ENCODE measurements around the gene SPATA20. TPM values are rescaled to one million over a fixed set of nuclear protein-coding genes. Genes with fewer than 3 reads are reported as not detected.

The SPATA20 gene
- total and polyA plus RNA-seq, 2 of the 13 experiments (the other 11 are each of a cell fraction or from before 2014, with no cell fraction given), result 36.1 to 64.8 TPM

- TF ChIP-seq SCMH1 (CRISPR knock-in tag; IDR thresholded peaks at IDR 0.05; ENCODE audit: borderline replicate concordance) (no peak), POLR2AphosphoS5 (IDR thresholded peaks at IDR 0.05; ENCODE audit: low read depth, low read length) (no peak), ZNF350 (CRISPR knock-in tag; IDR thresholded peaks at IDR 0.05; ENCODE audit: borderline replicate concordance, low read depth) (peak; percentile 53; the same call in 1 of the 2 replicates), ZNF281 (CRISPR knock-in tag; IDR thresholded peaks at IDR 0.05; ENCODE audit: borderline replicate concordance) (no peak), PCBP2 (optimal IDR thresholded peaks at IDR 0.05; ENCODE audit: low read depth, low read length, poor library complexity, severe bottlenecking) (no peak), ZBTB26 (CRISPR knock-in tag; IDR thresholded peaks at IDR 0.05; ENCODE audit: borderline replicate concordance) (no peak), BRD4 (CRISPR knock-in tag; IDR thresholded peaks at IDR 0.05) (0 out of 2 replicates have a peak, but pooled peaks have one; percentile 61), ZNF75D (CRISPR knock-in tag; IDR thresholded peaks at IDR 0.05; ENCODE audit: borderline replicate concordance) (no peak), CENPX (CRISPR knock-in tag; IDR thresholded peaks at IDR 0.05) (no peak), JUN (CRISPR knock-in tag; IDR thresholded peaks at IDR 0.05) (no peak), NRL (CRISPR knock-in tag; IDR thresholded peaks at IDR 0.05; ENCODE audit: borderline replicate concordance) (peak; percentile 64), AFF4 (CRISPR knock-in tag; IDR thresholded peaks at IDR 0.05) (0 out of 2 replicates have a peak, but pooled peaks have one; percentile 51), MTA1 (CRISPR knock-in tag; IDR thresholded peaks at IDR 0.05; ENCODE audit: borderline replicate concordance) (no peak), ZNF713 (CRISPR knock-in tag; IDR thresholded peaks at IDR 0.05) (no peak), ZNF33B (CRISPR knock-in tag; IDR thresholded peaks at IDR 0.05) (0 out of 2 replicates have a peak, but pooled peaks have one; percentile 19), ZNF414 (CRISPR knock-in tag; IDR thresholded peaks at IDR 0.05) (no peak), ZBTB8A (CRISPR knock-in tag; IDR thresholded peaks at IDR 0.05; ENCODE audit: borderline replicate concordance, low read depth) (no peak), ZNF468 (CRISPR knock-in tag; IDR thresholded peaks at IDR 0.05) (no peak), MIER2 (CRISPR knock-in tag; IDR thresholded peaks at IDR 0.05) (peak; percentile 53; the same call in 1 of the 2 replicates), IRX3 (CRISPR knock-in tag; IDR thresholded peaks at IDR 0.05; ENCODE audit: borderline replicate concordance, low read depth) (no peak), MIER3 (CRISPR knock-in tag; IDR thresholded peaks at IDR 0.05; ENCODE audit: borderline replicate concordance) (peak; percentile 75; the same call in 1 of the 2 replicates)
Measured at GRCh38 chr17:50550661-50551432, 3.9 kb downstream of the SPATA20 start (continued).

All from HepG2 (cell line).